Placental pericyte (primary cell): ENCODE data around the gene FADS2. TPM values are rescaled to one million over a fixed set of nuclear protein-coding genes. Genes with fewer than 3 reads are reported as not detected.

Experiments used
- small RNA-seq: library from RNA; depleted of rRNA; stranded (forward); fragments of <200 nt; gene quantifications from one replicate; pipeline ENCODE3, GENCODE V24; 2012; ENCODE audit warnings: low replicate concordance
- total RNA-seq: library from RNA; depleted of rRNA; stranded (reverse); fragments of >200 nt; gene quantifications from 2 replicates; pipeline ENCODE4 v1.2.3, GENCODE V29; 2012

The FADS2 gene
- total RNA-seq: 385 and 1,439 TPM in 2 replicates

DNA sequence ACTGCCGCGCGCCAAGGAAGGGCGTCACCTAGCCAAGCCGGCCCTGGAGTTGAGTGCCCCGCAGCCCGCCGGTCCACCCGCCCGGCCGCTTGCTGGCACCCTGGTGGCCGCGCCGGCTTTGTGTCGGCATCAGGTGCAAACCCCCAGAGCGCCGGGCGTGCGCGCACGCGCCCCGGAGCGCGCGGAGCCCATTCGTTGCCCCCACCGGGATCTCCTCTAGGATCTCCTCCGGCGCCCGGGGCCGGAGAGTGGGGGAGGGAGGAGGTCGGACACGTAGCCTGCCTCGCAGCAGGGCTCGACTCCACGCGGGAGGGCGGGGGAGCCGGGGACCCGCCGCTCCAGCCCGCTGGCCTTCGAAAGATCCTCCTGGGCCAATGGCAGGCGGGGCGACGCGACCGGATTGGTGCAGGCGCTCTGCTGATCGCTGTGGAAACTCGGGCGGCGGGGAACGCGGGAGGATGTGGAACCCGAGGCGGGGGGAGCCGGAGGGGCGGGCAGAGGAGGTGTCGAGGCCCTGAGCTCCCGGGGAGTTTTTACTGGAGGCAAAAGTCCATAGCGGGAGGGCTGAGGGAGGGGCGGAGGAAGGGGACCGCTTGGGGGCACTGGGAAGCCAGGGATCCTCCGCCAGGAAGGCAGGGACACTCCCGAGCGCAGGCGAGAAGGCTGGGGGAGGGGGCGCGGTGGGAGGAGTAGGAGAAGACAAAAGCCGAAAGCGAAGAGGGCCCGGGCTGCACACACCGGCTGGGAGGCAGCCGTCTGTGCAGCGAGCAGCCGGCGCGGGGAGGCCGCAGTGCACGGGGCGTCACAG lies at the start of gene FADS2:
Gene FADS2, plus strand, starts transcription at position 730 of the 808 bp plus-strand sequence. CDS start 91 bp downstream, outside the sequence.

DNA sequence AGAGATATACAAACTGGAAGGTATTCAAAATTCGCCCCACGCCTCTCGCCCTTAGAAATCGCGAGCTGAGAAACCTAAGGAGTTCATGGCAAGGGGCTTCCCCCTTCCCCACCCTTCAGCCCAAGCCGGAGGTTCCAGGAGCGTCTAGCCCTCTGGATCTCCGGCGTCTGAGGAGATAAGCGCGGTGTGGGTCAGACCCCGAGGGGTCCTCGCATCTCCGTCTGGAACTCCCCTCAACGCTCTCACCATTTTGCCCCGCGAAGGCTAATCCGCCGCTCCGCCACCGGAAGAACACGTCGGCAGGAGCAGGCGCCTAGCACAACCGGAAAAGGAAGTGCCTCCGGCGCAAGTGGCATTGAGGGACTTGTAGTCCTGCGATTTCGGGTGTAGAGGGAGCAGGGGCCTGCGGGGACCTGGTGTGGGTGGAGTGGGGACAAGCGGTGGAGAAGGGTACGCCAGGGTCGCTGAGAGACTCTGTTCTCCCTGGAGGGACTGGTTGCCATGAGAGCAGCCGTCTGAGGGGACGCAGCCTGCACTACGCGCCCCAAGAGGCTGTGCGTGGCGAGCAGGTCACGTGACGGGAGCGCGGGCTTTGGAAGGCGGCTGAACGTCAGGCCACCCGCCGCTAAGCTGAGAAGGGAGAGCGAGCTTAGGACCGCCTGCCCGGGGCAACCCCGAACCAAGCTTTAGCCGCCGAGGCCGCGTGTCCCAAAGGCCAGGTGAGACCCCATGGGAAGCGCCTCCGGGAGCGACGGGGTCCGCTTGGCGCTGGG lies 35.6 kb upstream of the FADS2 start, which contains the start of the genes FEN1 and TMEM258:
Gene FEN1, plus strand, starts transcription at position 602 of the 773 bp plus-strand sequence. CDS start 2,451 bp downstream, outside the sequence.
Gene TMEM258, minus strand, starts transcription at position 290 of the 773 bp plus-strand sequence. Its CDS starts 41 bp downstream, at position 249.

DNA sequence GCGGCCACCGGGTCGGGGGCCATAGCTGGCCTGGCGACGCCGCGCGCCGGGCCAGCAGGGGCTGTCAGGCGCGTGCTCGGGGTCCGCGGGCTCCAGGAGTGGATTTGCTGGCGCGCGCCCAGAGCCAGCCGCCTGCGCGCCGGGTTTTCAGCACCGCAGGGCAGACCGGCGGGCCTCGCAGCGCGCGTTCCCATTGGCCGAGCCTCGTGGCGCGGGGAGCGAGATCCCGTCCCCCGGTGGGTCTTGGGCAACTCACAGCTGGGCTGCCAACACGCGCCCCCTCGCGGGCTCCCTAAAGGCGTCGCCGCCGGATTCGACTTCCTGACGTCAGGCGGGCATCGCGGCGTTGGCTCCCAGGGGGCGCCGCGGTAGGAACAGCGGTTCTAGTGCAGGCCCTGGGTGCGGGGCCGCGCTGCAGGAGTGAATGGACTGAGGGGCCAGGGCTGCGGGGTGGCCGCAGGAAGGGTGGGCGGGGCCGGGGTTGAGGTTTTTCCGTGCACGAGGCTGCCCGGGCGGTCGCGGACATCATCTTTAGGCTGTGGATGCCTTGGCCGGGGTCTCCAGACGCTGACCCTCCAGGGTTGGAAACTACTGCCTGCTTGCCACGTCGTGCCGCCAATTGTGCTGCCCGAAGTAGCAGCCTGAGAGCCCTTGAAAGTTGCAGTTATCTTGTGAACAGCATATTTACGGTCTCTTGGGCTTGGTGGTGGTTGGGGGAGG lies 11.2 kb upstream of the FADS2 start, which contains the start of gene FADS1:
Gene FADS1, minus strand, starts transcription at position 268 of the 720 bp plus-strand sequence. Its CDS starts 74 bp downstream, at position 194.

DNA sequence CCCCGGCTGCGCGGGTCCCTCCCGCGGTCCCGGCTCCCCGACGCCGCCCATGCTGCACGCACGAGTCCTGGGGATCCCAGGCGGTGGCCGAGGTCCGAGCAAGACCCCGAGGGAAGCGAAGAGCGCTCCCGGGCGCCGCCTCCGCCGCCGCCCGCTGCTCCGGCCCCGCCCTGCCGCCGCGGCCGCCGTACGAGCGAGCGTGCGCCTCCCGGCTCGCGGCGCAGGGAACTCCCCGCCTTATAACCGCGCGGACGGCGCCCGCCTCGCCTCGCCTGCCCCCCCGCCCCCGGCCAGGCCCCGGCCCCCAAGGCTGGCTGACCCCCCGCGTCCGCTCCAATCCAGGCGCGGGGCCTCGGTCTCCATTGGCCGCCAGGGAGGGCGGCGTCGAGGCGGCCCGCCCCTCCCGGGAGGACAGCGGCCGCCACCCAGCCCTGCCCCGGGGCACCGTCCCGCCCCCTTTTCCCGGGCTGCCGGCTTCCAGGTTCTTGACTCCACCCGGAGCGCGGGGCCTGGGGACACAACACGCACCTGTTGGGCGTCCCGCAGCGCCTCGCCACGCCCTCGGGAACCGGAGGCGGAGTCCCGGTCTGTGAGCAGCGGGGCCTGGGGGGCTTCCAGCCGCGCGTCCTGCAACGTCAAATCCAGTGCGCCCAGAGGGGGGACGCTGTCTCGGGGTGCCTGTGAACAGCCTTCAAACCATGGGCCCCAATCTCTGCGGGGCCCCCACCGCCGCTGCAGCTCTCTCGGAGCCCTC lies 63.4 kb downstream of the FADS2 start, which contains the start of gene FADS3:
Gene FADS3, minus strand, starts transcription at position 215 of the 754 bp plus-strand sequence. Its CDS starts 164 bp downstream, at position 51.

Small RNAs within 50 kb of the gene (small RNA-seq; reads per million reads assigned to genes)
- gene MIR6746: not detected

Other genes with a start within 250 kb of the FADS2 start
- 4.6 and 9.7 TPM in 2 replicates for gene SYT7, start 247.2 kb upstream of the FADS2 start, total RNA-seq
- 2.9 and 4.2 TPM in 2 replicates for gene DAGLA, start 147.9 kb upstream of the FADS2 start, total RNA-seq
- gene MYRF, start 75.7 kb upstream of the FADS2 start, total RNA-seq: 6.4 and 39.2 TPM in 2 replicates
- gene TMEM258, start 35.7 kb upstream of the FADS2 start, total RNA-seq: 46.7 and 77.5 TPM in 2 replicates
- 13.3 and 76.2 TPM in 2 replicates for gene FEN1, start 35.4 kb upstream of the FADS2 start, total RNA-seq
- gene FADS1, start 11.3 kb upstream of the FADS2 start, total RNA-seq: 159 and 497 TPM in 2 replicates
- 58.4 and 131 TPM in 2 replicates for gene FADS3, start 63.2 kb downstream of the FADS2 start, total RNA-seq
- gene RAB3IL1, start 89.3 kb downstream of the FADS2 start, total RNA-seq: 2.7 and 14.0 TPM in 2 replicates
- gene BEST1, start 122.1 kb downstream of the FADS2 start, total RNA-seq: 1.4 and 21.9 TPM in 2 replicates
- gene FTH1, start 139.3 kb downstream of the FADS2 start, total RNA-seq: 282 and 5,455 TPM in 2 replicates